GM21381 (cell line): ENCODE data around the gene UBE2L6.

Experiments used
- ATAC-seq: cut with Tn5 transposase; IDR thresholded peaks from one replicate; pipeline ENCODE4 v1.9.1; 2021; ENCODE audit warnings: mild to moderate bottlenecking, moderate library complexity; ENCODE audit not compliant: unreplicated experiment

The UBE2L6 gene

DNA sequence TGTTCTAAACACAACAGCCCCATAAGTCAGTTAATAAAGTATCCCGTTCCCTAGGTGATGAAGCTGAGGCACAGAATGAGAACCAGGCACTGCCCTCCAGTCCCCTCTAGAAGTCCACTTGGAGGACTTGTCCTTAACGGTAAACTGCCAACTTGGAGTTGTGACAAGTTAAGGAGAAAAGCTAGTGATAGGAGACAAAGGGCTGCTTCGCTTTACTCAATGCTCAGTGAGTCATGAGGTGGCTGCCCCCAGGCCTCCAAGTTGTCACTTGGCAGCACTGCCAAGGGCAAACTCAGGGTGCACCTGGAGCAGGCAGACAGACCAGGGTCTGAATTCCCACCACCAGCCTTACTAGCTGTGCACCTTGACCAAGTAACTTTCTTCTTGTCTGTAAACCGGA is 65.5 kb downstream of the UBE2L6 start:
- no peak for ATAC-seq
